Mesenchymal stem cell (in vitro differentiated cells and primary cell): ENCODE data around the gene PRKG1.
A peak's percentile ranks its signal among the peaks of the same experiment; 100 is the strongest.

Source experiments
- DNase-seq: peaks from one replicate; pipeline ENCODE4 v3.0.0-alpha.2; 2013
- H2AFZ ChIP-seq: one replicate; pipeline ENCODE4 v1.6.1; 2013; ENCODE audit warnings: low read depth, mild to moderate bottlenecking, control low read depth, inconsistent platforms, low read length, moderate library complexity
- H2AK5ac ChIP-seq: 2 replicates; pipeline ENCODE4 v1.6.1; 2013; ENCODE audit warnings: low read length, moderate library complexity, mild to moderate bottlenecking, inconsistent platforms; ENCODE audit not compliant: severe bottlenecking
- H2BK120ac ChIP-seq: one replicate; pipeline ENCODE4 v1.6.1; 2013; ENCODE audit warnings: low read depth, mild to moderate bottlenecking, inconsistent platforms, low read length, moderate library complexity
- H2BK12ac ChIP-seq, 2 experiments: one replicate each; pipeline ENCODE4 v1.6.1; 2013; ENCODE audit warnings: inconsistent platforms in 2 of 2, low read length in 2 of 2, mild to moderate bottlenecking in 2 of 2, moderate library complexity in 2 of 2, control low read depth in 1 of 2
- H2BK15ac ChIP-seq: one replicate; pipeline ENCODE4 v1.6.1; 2013; ENCODE audit warnings: mild to moderate bottlenecking, low read depth, inconsistent platforms; ENCODE audit not compliant: poor library complexity, severe bottlenecking
- H2BK5ac ChIP-seq: 2 replicates; pipeline ENCODE4 v1.6.1; 2013; ENCODE audit warnings: low read depth, mild to moderate bottlenecking, low read length, control low read depth, inconsistent platforms; ENCODE audit not compliant: poor library complexity, severe bottlenecking
- H3K14ac ChIP-seq, 2 experiments: one replicate each; pipeline ENCODE4 v1.6.1; 2013; ENCODE audit warnings: inconsistent platforms in 2 of 2, low read length in 2 of 2, control low read depth in 1 of 2, mild to moderate bottlenecking in 1 of 2, moderate library complexity in 1 of 2
- H3K18ac ChIP-seq, 2 experiments: one replicate each; pipeline ENCODE4 v1.6.1; 2013; ENCODE audit warnings: inconsistent platforms in 2 of 2, low read length in 2 of 2, control low read depth in 1 of 2, low read depth in 1 of 2, mild to moderate bottlenecking in 1 of 2
- H3K23ac ChIP-seq, 2 experiments: one replicate each; pipeline ENCODE4 v1.6.1; 2013; ENCODE audit warnings: inconsistent platforms in 2 of 2, low read length in 2 of 2, mild to moderate bottlenecking in 2 of 2, moderate library complexity in 2 of 2, control low read depth in 1 of 2
- H3K27ac ChIP-seq: 2 replicates; pipeline ENCODE4 v1.5.1; 2013; ENCODE audit warnings: mild to moderate bottlenecking, moderate library complexity, low read length, control low read depth, inconsistent platforms; ENCODE audit not compliant: poor library complexity, severe bottlenecking
- H3K27me3 ChIP-seq, 2 experiments: 2 replicates each; pipeline versions ENCODE4 v1.6.1 to v1.7.0; 2013; ENCODE audit warnings: low read length in 2 of 2, mild to moderate bottlenecking in 2 of 2, moderate library complexity in 2 of 2, control low read depth in 1 of 2, inconsistent platforms in 1 of 2; ENCODE audit not compliant: control insufficient read depth in 1 of 2, insufficient read depth in 1 of 2
- H3K36me3 ChIP-seq, 2 experiments: 2 replicates each; pipeline versions ENCODE4 v1.6.1 to v1.7.0; 2013; ENCODE audit warnings: low read length in 2 of 2, control low read depth in 1 of 2, inconsistent platforms in 1 of 2, low read depth in 1 of 2, mild to moderate bottlenecking in 1 of 2; ENCODE audit not compliant: insufficient read depth in 2 of 2, control insufficient read depth in 1 of 2
- H3K4ac ChIP-seq, 2 experiments: one replicate each; pipeline ENCODE4 v1.6.1; 2013; ENCODE audit warnings: inconsistent platforms in 2 of 2, low read length in 2 of 2, mild to moderate bottlenecking in 2 of 2, moderate library complexity in 2 of 2, control low read depth in 1 of 2, low read depth in 1 of 2
- H3K4me1 ChIP-seq: 2 replicates; pipeline ENCODE4 v1.6.1; 2013; ENCODE audit warnings: low read depth, low read length, control low read depth; ENCODE audit not compliant: control insufficient read depth, insufficient read depth
- H3K4me2 ChIP-seq: 2 replicates; pipeline ENCODE4 v1.6.1; 2013; ENCODE audit warnings: low read length, mild to moderate bottlenecking, inconsistent platforms; ENCODE audit not compliant: poor library complexity, severe bottlenecking
- H3K4me3 ChIP-seq, 2 experiments: 2 replicates each; pipeline versions ENCODE4 v1.5.1 to v1.7.0; 2013; ENCODE audit warnings: low read length in 2 of 2, mild to moderate bottlenecking in 2 of 2, control low read depth in 1 of 2, low read depth in 1 of 2; ENCODE audit not compliant: insufficient read depth in 1 of 2
- H3K79me1 ChIP-seq: replicated peaks from 2 replicates; pipeline ENCODE4 v1.6.1; 2013; ENCODE audit warnings: mild to moderate bottlenecking, control low read depth, low read length, inconsistent platforms; ENCODE audit not compliant: poor library complexity, severe bottlenecking
- H3K9ac ChIP-seq: 2 replicates; pipeline ENCODE4 v1.7.0; 2013; ENCODE audit warnings: mild to moderate bottlenecking, low read length, moderate library complexity
- H3K9me3 ChIP-seq: 2 replicates; pipeline ENCODE4 v1.7.0; 2013; ENCODE audit warnings: mild to moderate bottlenecking, low read length; ENCODE audit not compliant: control insufficient read depth
- H4K8ac ChIP-seq: one replicate; pipeline ENCODE4 v1.6.1; 2013; ENCODE audit warnings: inconsistent platforms, mild to moderate bottlenecking, low read length, moderate library complexity
- H4K91ac ChIP-seq: one replicate; pipeline ENCODE4 v1.6.1; 2013; ENCODE audit warnings: mild to moderate bottlenecking, low read length, inconsistent platforms
- WGBS: methylation state at CpG from one replicate; pipeline ENCODE4 v1.1.7; 2013; ENCODE audit warnings: mixed read lengths; 5-methylcytosine and 5-hydroxymethylcytosine counted together

The PRKG1 gene

DNA sequence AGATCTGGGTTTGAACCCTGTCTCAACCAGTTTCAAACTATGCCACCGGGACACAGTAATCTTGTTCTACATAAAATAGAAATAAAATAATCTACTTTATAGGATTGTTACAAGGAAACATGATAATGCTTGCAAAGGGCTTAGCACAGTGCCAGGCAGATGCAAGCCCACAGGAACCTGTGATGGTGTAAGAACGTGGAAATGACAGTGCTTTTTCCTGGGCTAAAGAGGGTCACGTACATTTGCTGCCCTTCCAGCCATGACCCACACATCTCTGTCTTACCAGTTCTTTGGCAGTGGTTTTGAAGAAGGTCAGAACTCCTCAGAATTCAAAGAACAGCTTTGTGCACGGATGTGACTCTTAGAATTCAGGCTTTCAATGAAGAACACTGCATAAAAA, 342.2 kb downstream of the PRKG1 start:
- H3K36me3 ChIP-seq, result no peaks in the 10 kb centered on the region
- 82% methylated on average over 3 of the region's 4 CpGs for WGBS
- H3K4me3 ChIP-seq, result no peak overlapping the region
- no peak overlapping the region for H2AFZ ChIP-seq
- H4K91ac ChIP-seq, result no peak overlapping the region
- no peaks in the 10 kb centered on the region for H3K4me1 ChIP-seq
- H2BK15ac ChIP-seq, result no peak overlapping the region
- H3K18ac ChIP-seq, result no peak overlapping the region
- no peak overlapping the region for H2BK12ac ChIP-seq
- no peak overlapping the region for H2AK5ac ChIP-seq
- H3K4ac ChIP-seq, result no peak overlapping the region
- H3K23ac ChIP-seq, result no peak overlapping the region
- no peak overlapping the region for H3K27ac ChIP-seq
- H3K14ac ChIP-seq, result no peak overlapping the region
- no peak overlapping the region for H2BK5ac ChIP-seq
- no peak overlapping the region for H3K4me2 ChIP-seq
- no peaks in the 10 kb centered on the region for H3K9me3 ChIP-seq
- H3K27me3 ChIP-seq, result no peaks in the 10 kb centered on the region
- H4K8ac ChIP-seq, result no peak overlapping the region
- no peaks in the 10 kb centered on the region for H3K79me1 ChIP-seq
- H3K9ac ChIP-seq, result no peak overlapping the region
- no peak for DNase-seq
- no peak overlapping the region for H2BK120ac ChIP-seq

DNA sequence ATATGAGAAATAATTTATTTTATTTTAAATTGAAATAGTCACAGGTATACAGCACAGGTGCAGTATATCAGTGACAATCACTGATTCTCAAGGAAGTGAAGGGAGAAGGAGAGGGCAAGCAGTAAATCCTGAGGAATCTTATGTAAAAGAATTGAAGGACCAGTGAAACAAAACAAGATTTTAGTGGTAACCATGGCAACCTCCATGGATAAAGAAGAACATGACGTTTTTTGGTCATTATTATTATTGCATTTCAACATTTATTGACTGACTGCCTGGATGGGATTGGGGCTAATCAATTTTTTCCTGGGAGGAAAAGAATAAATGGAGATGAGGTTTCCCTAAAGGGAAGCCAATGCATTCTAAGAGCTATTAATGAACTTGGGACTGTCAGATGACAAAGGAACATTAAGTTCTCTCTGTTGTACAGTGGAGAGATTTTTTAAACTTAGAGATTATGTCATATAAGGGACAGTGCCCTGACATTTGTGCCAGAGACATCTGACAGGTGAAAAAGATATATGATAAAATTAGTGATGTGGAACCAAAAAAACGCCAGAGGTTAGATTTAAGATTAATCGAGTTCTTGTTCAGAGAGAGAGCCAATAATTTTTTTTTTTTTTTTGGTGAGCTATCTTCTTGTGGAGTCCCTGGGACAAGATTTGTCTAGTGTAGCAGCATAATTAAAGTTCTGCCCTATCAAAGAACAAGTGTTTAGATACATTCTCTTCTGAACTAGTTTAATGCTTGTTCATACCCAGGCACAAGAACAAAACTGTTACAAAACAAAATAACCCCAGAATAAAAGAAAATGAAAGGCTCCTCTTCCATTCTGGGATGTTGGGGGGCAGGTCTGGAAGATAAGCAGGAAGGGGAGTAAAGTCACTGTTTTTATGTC, 345.2 kb downstream of the PRKG1 start:
- Histone ChIP-seq H2BK15ac (no peak overlapping the region), H2BK120ac (no peak overlapping the region), H3K4me2 (no peak overlapping the region), H3K4me3 (no peak overlapping the region), H2BK12ac (no peak overlapping the region), H3K27ac (no peak overlapping the region), H3K4me1 (no peaks in the 10 kb centered on the region), H3K23ac (no peak overlapping the region), H2AFZ (no peak overlapping the region), H4K8ac (no peak overlapping the region), H3K9ac (no peak overlapping the region), H2BK5ac (no peak overlapping the region), H3K14ac (no peak overlapping the region), H3K9me3 (no peaks in the 10 kb centered on the region), H4K91ac (no peak overlapping the region), H3K4ac (no peak overlapping the region), H3K27me3 (no peaks in the 10 kb centered on the region), H3K18ac (no peak overlapping the region), H3K36me3 (no peaks in the 10 kb centered on the region), H3K79me1 (no peaks in the 10 kb centered on the region), H2AK5ac (no peak overlapping the region)
- DNase-seq, result no peak
- WGBS, result 95% methylated on average over 2 of the region's 3 CpGs

DNA sequence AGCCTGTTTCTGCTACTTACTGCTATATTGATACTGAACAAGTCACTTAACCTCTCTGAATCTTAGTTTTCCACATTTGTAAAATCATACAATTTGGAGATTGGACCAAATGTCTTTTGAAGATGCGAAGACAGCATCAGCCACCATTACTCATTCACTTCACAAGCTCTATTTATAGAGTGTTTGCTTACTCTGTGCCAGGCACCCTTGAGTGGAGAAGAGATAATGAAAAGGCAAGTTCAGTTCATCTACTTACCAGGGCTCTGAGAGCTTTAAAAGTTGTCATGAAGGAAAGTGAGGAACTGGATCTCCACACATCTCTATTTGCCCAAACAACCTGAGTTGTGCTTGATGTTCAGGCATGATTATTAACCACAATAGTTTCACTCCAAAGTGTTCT, 347.6 kb downstream of the PRKG1 start:
- Histone ChIP-seq H3K23ac (no peak overlapping the region), H3K4me1 (no peaks in the 10 kb centered on the region), H3K36me3 (no peaks in the 10 kb centered on the region), H3K27me3 (no peaks in the 10 kb centered on the region), H3K9ac (peak overlapping the region; percentile 69), H3K4ac (no peak overlapping the region), H4K8ac (no peak overlapping the region), H3K18ac (no peak overlapping the region), H3K4me2 (no peak overlapping the region), H2BK5ac (no peak overlapping the region), H2BK15ac (no peak overlapping the region), H2BK120ac (no peak overlapping the region), H3K9me3 (no peaks in the 10 kb centered on the region), H2AK5ac (no peak overlapping the region), H3K14ac (no peak overlapping the region), H4K91ac (no peak overlapping the region), H3K79me1 (no peaks in the 10 kb centered on the region), H3K27ac (no peak overlapping the region), H2AFZ (no peak overlapping the region), H3K4me3 (no peak overlapping the region), H2BK12ac (no peak overlapping the region)
- WGBS, result no CpG with 5 or more reads among the region's 1 CpG
- DNase-seq, result peak; percentile 34

DNA sequence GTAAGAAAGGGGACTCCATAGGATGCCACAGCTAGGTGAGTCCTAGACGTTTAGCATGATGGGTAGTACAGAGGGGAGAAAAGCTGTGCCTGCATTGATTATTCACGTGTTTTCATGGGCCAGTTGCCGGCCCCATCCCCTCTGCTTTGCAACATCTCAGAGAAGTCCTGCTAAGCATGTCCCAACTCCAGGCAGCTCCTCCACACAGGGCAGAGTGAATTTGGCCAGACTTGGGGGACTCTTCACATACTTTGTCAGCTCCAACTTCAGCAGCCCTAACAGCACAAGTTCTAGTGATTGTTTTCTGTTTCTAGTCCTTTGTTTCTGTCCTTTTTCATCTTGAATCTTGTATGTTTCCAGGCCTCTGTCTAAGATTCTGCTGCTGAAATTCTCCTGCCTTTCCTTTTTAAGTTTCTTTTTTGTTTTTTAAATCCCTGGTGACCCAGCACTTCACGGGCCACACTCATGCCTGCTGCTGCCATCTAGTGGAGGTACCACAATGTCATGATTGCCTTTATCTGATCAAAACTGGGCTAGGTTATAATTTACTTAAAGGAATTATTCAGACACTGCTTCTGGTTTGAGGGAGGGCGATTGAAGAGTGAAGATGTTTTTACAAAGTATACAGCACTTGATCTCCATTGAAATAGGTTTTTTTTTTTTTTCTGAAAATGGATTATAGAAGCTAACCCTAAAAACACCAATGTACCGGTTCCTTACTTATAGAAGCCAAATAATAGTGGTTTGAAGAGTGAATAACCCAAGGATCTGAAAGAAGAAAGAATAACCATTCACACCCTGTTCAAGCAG, 348.2 kb downstream of the PRKG1 start:
- no peak overlapping the region for H3K4me3 ChIP-seq
- H3K9ac ChIP-seq, result peak overlapping the region; percentile 69
- no peak overlapping the region for H3K4me2 ChIP-seq
- no peak overlapping the region for H2BK5ac ChIP-seq
- no peak overlapping the region for H2BK120ac ChIP-seq
- H3K36me3 ChIP-seq, result no peaks in the 10 kb centered on the region
- H3K4me1 ChIP-seq, result no peaks in the 10 kb centered on the region
- H2AFZ ChIP-seq, result no peak overlapping the region
- H3K18ac ChIP-seq, result peak overlapping the region in 1 of 2 experiments; percentile 37
- peak; percentile 66 for DNase-seq
- H2BK12ac ChIP-seq, result no peak overlapping the region
- H2AK5ac ChIP-seq, result no peak overlapping the region
- H4K91ac ChIP-seq, result no peak overlapping the region
- no peak overlapping the region for H3K14ac ChIP-seq
- H3K23ac ChIP-seq, result no peak overlapping the region
- H3K27me3 ChIP-seq, result no peaks in the 10 kb centered on the region
- WGBS, result 76% methylated on average over 4 of the region's 6 CpGs
- H3K27ac ChIP-seq, result no peak overlapping the region
- H2BK15ac ChIP-seq, result no peak overlapping the region
- no peaks in the 10 kb centered on the region for H3K9me3 ChIP-seq
- H3K4ac ChIP-seq, result no peak overlapping the region
- no peaks in the 10 kb centered on the region for H3K79me1 ChIP-seq
- H4K8ac ChIP-seq, result peak overlapping the region; percentile 29
